NCI-H226 (cell line): Measurements from ENCODE around the gene CDX1.

Experiments
- DNase-seq: peaks from one replicate; pipeline ENCODE4 v3.0.0-alpha.2; 2015

CDX1 gene

DNA sequence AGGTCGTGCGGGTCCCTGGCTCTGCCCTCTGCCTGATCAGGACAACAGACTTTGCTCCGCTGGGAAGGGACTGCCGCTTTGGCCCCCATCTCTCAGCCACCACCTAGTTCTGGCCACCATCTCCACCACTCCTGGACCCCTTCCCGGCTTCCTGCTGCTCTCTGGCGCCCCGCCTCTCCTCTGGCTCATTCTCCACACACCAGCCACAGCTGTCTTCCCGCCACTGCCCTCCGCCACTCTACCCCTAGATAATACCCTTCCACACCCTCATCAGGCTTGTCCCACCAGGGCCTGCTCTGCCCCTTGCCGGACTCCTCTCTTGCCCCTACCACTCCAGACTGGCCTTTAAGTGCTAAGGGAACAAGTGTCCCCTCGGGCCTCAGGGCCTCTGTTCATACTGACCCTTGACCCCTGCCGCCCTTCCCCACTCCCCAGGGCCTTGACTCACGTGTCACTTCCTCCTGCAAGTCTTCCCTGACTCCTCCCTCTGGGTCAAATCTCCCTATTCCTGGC is 3.0 kb upstream of the CDX1 start:
- no peak for DNase-seq

DNA sequence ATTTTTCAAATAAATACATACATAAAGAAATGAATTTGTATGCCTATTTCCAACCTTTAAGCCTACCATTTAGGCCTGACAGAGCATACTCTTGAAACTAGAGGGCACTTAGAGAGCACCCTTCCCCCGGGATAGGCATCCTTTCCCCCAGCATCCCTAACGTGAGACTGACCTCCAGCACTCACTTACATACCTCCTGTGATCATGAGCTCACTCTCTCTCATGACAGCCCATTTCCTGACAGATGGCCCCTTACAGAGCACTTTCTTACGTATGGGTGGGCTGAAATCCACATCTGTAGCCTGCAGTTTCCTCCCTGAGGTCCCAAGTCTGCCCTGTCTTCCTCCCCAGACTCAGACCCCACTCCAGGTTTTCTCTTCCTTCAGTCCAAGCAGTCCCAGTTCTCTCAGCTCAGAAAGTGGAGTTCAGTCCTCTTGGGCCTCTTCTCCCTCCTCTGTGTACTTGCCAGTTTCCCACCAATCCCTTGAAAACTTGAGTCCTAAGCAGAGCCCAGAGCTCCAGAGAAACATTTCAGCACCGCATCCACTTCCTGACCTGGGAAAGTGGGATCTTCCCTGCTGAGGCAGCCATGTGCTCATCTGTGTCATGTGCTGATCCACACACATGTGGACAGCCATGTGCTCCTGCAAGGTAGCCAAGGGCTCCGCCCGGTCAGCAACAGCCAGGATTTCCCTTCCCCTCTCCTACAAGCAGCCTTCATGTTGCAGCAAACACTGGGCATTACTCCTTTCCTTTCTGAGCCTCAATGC is 2.2 kb upstream of the CDX1 start:
- DNase-seq: no peak

DNA sequence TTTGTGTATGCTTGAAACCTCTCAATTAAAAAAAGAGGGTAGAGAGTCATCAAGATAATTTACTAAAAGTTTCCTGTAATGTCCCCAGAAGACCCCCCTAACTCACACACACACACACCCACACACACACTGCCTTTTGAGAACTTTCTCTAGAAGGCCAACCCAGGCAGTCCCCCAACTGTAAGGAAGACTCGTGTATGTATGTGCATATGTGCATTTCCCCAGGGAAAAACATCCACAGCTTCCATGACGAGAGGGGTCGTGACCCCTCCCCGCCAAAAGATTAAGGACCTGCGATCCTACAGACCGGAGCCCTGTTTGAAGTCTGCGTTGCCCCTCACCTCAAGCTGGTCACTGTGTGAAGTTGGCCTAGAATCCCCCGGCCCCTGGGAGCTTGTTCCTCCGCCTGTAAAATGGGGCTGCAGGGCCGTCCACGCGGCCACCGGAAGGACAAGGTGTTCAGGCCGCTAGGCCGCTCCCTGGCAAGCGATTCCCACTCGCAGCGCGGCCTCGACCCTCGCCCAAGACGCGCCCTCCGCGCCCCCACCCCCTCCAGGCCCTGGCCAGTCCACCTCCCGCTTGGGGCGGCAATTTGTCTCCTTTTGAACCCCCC is 435 bp upstream of the CDX1 start:
- no peak for DNase-seq

DNA sequence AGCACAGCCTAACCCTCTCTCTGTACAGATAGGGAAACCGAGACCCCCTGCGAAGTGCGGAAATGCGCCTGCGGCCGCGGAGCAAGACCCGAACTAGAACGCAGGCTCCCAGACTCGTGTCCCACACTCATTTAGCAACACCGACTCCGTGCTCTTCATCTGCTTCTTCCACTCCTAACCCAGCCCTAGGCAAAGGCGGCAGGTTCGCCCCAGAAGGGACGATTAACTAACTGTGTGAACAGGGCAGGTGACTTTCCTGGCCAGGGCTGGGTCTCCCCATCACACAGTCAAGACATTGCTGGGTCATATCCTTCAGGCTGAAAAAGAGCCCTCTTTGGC is 903 bp downstream of the CDX1 start:
- DNase-seq: no peak

DNA sequence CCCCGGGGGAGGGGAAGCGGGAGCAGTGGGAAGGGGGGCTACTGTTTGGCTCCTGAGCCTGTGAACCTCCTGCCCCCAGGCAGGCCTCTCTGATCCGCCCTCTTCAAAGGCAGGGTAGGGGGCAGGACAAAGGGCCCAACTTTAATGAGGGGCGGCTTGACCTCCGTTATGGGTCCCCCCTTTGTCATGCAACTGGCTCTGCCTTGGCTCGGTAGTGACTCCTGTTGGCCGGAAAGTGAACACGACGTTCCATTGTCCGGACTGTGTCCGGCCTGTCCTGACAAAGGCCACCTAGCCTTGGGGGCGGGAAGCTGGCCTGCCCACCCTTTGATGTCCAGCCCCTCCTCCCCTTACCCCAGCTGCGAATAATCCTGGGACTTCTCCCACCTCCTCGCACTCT is 1.3 kb downstream of the CDX1 start:
- DNase-seq: no peak

DNA sequence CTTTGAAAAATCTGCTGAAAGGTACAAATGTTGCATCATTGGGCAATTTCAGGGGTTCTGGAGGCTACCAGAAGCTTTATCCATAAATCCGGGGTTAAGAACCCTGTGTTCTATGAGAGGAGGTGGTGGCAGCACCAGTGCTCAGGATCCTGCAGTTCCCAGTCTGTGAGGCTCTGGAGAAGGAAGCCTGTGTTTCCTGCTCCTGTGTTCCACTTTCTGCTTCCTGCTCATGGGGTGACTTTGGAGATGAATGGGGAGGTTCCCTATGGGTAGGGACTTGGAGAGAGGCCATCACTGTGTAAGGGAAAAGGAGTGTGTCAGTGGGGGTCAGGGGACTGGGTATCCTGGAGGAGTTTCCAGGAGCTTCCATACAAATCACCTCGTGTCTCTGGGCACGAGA is 2.3 kb downstream of the CDX1 start:
- DNase-seq: no peak

DNA sequence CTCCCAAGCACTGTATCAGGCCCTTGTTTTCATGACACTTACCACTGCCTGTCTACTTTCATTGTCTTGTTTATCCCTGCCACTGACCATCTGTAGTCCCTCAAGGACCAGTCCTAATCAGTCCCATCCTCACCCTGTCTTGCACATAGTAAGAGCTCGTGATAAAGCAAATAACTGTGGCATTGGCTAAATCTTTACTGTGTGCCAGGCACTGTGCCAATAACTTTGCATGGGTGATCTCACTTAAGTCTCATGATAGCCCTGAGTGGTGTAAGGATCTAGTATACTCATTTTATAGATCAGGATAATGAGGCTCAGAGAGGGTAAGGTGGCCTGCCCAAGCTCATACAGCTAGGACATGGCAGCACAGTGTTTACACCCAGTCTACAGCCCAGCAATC is 5.6 kb downstream of the CDX1 start:
- DNase-seq: no peak

DNA sequence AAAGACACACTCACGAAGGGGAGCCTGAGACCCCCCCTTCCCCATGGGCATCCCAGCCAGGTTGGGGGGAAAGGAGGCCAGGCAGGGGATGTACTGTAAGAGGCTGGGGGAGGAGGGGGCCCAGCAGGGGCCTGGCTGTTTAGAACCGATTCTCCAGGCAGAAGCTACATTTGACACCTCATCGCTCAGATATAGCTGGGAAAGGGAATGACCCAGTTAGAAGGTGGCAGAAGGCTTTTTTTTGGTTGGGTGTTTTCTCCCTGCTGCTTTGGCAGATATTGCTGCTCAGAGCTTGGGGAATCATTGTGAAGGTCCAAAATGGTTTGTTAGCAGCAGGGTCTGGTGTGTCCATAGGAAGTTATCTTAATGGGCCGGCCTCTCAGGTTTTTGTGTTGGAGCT is 6.0 kb downstream of the CDX1 start:
- DNase-seq: no peak

DNA sequence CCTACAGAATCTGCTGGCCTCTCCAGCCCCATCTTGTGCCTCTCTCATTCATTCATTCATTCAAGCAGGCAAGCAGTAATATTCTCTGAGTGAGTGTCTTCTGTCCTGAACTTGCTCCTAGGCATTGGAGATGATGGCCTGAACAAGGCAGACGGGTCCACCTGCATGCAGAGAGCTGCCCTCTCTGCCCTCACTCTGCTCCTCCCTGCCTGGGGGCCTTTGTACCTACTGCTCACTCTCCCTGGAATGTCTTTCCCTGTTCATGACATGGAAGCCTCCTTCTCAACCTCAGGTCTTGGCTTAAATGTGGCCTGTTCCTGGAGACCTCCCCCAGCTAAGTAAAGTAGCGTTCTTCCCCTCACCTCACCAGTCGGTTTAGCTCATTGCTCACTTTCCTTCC is 6.6 kb downstream of the CDX1 start:
- no peak for DNase-seq

DNA sequence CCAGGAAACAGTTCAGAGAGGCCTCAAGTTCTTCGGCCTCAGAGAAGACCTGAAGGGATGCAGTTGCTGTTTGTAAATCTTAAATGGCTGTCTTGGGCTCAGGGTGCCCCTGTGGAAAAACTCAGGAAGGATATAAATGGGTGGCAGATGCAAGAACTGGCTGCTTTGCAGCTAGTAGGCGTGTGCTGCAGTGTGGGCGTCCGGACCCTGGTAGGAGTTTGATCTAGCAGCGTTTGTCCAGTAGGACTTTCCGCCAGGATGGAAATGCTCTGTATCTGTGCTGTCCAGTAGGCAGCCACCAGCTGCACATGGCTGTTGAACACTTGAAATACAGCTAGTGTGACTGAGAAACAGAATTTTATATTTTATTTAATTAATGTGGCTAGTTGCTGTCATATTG is 7.7 kb downstream of the CDX1 start:
- no peak for DNase-seq

DNA sequence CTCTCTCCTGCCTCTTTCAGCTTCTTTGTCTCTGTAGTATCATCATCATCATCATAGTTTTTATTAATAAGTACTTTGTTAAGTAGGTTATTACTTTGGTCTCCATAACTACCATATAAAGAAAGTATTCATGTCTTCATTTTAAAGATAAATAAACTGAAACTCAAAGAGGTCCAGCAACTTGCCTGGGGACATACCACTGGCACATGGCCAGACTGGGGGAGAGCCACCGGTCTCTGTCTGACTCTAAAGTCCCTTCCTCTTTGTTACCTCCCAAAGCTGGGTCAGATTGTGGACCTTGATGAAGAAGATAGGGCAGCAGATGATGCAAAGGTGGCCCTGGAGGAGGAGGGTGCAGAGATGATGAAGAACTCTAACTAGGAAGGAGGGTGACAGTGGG is 8.5 kb downstream of the CDX1 start:
- no peak for DNase-seq

DNA sequence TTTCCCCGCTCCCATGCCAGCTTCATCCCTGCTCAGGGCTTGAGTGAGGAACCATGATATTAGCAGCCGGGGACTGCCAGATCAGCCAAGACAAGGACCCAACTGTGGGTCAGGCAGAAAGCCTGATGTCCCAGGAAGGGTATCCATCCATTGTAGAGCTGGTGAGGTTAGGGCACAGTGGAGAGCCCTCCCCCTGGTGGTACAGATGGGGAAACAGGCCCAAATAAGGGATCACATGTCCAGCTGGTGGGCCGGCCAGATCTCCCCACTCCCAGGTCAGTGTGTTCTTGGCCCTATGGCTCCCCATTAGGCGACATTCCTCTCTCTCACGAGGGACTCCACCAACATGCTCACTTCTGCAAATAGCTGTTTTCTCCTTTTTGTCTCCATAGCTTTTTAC is 9.0 kb downstream of the CDX1 start:
- no peak for DNase-seq

DNA sequence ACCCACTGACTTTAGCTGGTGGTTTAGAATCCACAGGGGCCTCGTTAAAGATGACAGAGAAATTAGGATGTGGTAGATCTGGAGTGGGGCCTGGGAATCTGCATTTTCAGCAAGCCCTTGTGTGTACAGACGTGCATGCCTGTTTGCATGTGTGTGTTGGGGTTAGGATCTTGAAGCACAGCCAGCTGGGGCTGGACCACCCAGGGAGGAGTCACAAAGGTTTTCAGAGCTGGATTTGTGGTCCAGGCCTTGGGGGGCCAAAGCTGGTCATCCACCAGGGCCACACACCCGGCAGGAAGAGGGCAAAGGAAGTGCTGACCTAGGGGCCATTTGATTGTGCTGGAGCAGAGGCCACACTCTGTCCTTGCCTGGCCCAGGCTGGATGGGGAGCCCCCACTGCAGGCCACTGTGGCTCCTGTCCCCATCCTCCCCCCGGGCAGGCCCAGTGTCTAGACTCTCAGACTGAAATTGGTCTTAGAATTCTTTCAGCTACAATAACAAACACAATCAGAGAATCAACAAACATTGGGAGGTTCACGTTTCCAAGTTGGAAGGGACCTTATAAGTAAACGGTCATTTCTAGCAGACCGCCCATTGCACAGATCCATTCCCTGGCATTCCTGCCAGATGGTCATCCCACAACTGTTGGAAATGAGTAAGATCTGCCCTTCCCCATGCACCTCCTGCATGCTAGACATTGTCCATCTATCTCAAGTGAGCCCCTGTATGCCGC is 10.3 kb downstream of the CDX1 start:
- no peak for DNase-seq

DNA sequence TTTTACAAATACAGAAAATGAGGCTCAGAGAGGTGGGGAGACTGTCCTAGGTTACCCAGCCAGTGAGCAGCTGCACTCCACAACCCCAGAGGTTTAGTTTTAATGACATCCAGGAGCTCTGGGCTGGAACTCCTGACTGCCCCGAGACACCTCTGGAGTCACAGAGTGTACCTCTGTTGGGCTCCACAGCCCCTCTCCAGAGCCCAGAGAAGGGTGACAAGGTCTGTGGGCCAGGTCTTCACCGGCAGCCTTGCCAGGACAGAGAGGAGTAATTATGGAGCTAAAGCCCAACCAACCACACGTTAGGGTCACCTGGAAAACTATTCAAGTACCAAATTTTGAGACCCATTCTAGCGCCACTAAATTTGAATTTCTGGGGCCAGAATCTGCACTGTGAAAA is 11.1 kb downstream of the CDX1 start:
- DNase-seq: no peak

DNA sequence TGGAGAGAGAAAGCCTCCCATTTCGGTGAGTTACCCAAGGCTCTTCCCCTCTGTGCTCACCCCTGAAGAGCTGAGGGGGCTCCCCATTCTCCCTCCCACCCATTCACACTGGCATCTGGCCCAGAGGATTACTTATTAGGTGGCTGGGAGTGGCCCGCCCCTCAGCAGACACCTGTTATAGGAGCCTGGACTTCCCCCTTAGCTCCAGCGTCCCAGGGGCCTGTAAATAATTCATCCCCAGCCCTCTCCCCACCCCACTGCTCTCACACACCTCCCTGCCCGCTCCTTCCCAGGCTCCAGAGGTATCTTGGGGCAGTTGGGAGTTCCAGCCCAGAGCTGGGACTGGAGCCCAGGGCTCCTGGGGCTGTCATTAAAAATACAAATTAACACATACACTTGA is 11.7 kb downstream of the CDX1 start:
- DNase-seq: no peak

DNA sequence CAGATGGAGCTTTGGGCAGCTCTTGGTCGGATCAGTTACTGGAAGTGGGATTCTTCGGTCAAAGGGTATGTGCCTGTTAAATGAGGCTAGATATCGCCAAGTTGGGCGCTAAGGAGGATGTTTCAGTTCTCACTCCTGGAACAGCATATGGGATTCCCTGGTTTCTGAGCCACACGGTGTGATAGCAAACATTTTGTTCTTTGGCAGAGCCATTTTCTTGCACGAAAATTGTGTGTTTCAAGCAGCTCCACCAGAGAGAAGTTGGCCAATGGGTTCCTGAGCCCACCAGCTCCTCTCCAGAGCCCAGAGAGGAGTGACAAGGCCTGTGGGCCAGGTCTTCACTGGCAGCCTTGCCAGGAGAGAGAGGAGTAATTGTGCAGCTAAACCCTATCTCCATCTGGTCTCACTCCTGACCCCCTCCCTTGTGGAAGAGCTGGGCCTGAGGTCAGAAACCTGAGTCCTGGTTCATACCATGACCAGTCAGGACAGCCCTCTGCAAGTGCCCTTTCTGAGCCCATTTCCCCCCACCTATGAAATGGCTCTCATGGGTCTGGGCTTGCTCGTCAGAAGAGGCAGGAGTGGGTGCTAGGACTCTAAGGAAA is 12.5 kb downstream of the CDX1 start:
- DNase-seq: no peak

DNA sequence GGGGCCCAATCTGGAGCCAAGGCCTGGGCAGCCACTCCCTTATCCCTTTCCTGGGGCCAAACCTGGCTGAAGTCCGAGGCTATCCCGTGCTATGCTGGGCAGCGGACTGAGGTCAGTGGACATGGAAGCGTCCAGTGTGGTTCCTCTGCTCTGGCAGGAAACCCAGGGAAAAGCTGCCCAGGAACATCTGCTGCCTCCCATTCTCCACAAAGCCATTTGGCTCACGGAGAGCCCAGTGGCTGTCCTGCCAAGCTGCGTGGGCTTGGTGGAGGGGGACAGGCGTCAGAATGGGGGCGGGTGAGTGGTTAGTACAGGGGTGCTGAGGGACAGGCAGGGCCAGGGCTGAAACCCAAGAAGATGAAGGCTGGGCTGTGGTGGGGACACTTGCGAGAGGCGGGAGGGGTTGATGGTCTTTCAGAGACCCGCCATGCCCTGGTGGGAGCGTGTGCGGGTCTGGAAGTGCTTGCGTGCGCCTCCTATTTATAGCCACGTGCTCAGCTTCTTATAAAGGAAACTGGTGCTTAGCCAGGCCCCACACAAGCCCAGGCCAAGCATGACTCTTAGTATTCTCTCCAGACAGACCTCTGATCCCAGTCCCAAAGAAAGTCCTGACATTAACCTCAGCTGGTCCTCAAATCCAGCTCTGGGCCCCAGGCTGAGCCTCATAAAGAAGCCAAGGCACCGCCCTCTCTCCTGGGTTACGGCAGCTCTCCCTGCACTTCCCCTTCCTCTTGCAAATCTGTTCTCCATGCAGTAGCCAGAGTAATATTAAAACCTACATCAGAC is 13.9 kb downstream of the CDX1 start:
- DNase-seq: no peak

DNA sequence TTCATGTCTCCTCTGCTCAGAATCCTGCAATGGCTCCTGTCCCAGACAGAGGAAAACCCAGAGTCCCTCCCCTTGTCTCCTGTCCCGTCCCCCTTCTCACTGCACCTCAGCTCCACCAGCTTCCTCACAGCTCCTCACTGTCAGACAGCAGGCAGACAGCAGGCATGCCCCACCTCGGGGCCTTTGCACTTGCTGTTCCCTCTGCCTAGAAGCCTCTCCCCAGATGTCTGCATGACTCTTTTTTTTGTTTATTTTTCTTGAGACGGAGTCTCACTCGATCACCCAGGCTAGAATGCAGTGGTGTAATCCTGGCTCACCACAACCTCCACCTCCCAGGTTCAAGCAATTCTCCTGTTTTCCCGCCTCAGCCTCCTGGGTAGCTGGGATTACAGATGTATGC is 14.4 kb downstream of the CDX1 start:
- no peak for DNase-seq

DNA sequence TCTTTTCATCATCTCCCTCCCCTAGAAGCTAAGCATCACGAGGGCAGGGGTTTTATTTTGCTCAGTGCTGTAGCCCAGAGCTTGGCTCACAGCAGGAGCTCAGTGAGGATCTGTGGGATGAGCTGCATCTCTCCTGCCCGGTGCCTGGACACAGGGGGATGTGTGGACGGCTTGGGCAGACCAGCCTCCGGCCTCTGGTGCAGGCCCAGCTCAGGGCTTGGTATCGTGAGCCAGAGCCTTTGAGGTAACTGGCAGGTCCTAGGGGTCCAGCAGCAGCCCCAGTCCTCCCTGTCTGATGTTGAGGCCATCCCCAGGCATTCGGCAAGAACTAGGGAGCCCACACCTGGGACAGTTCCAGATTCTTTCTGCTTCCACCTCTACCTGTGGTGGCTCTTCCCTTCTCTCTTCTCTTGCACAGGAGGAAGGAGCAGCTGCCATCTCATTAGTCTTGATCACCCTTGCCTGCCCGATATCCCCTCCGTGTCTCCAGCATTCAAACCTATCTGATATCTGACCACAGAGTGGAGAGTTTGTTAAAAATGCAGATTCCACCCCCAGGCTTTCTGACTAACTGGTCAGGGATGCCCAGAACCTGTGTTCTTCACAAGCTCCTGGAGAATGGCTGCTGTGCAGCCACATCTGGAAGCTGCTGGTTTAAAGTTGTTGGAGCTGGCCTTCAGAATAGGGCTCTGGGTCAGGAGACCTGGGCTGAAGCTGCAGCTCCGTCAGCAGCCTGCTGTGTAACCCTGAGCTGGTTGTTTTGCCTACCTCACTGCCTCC is 15.4 kb downstream of the CDX1 start:
- DNase-seq: no peak

DNA sequence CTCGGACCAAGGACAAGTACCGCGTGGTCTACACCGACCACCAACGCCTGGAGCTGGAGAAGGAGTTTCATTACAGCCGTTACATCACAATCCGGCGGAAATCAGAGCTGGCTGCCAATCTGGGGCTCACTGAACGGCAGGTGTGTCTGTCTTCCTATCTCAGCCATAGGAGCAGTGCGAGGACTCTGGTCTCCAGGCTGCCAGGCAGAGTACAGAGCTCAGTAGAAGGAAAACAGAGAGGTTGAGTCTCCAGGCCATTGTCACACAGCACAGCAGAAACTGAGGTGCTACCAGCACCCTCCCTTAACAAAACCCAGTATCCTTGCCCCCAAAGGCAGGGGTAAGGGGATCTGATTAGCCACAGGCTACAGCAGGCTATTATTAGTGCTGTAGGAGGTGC is 16.2 kb downstream of the CDX1 start:
- no peak for DNase-seq

DNA sequence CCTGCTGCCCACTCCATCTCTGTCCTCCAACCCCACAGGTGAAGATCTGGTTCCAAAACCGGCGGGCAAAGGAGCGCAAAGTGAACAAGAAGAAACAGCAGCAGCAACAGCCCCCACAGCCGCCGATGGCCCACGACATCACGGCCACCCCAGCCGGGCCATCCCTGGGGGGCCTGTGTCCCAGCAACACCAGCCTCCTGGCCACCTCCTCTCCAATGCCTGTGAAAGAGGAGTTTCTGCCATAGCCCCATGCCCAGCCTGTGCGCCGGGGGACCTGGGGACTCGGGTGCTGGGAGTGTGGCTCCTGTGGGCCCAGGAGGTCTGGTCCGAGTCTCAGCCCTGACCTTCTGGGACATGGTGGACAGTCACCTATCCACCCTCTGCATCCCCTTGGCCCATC is 16.9 kb downstream of the CDX1 start:
- no peak for DNase-seq

DNA sequence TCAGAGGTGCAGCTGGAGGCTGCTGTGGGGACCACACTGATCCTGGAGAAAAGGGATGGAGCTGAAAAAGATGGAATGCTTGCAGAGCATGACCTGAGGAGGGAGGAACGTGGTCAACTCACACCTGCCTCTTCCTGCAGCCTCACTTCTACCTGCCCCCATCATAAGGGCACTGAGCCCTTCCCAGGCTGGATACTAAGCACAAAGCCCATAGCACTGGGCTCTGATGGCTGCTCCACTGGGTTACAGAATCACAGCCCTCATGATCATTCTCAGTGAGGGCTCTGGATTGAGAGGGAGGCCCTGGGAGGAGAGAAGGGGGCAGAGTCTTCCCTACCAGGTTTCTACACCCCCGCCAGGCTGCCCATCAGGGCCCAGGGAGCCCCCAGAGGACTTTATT is 17.4 kb downstream of the CDX1 start:
- DNase-seq: no peak
